Small intestine (tissue), 7 donors: ENCODE results near the gene DDX56. TPM values are rescaled to one million over a fixed set of nuclear protein-coding genes. Genes with fewer than 3 reads are reported as not detected.

ENCODE experiments used
- DNase-seq, 2 donors: peaks; one replicate each; pipeline versions ENCODE4 v3.0.0 to v3.0.0-alpha.2; 2013
- FAIRE-seq: peaks from 2 replicates; lab custom pipeline; 2012; peaks lifted over from hg19 to GRCh38; lab: Jason Lieb, UNC
- H3K27ac ChIP-seq, 3 donors: one replicate each; pipeline ENCODE4 v1.5.1; 2013; ENCODE audit warnings: low read length in 2 of 3, mild to moderate bottlenecking in 2 of 3, control low read depth in 1 of 3, inconsistent platforms in 1 of 3, low read depth in 1 of 3, moderate library complexity in 1 of 3
- H3K27me3 ChIP-seq, 3 donors: one replicate each; pipeline ENCODE4 v1.6.1; 2013; ENCODE audit warnings: low read length in 3 of 3, inconsistent platforms in 1 of 3; ENCODE audit not compliant: control insufficient read depth in 3 of 3, insufficient read depth in 3 of 3
- H3K36me3 ChIP-seq, 3 donors: one replicate each; pipeline ENCODE4 v1.6.1; 2013; ENCODE audit warnings: low read length in 3 of 3, inconsistent platforms in 1 of 3, low read depth in 1 of 3, mild to moderate bottlenecking in 1 of 3, moderate library complexity in 1 of 3; ENCODE audit not compliant: control insufficient read depth in 3 of 3, insufficient read depth in 2 of 3
- H3K4me1 ChIP-seq, 3 donors: one replicate each; pipeline ENCODE4 v1.6.1; 2013; ENCODE audit warnings: low read length in 2 of 3, inconsistent platforms in 1 of 3, low read depth in 1 of 3, mild to moderate bottlenecking in 1 of 3, moderate library complexity in 1 of 3; ENCODE audit not compliant: control insufficient read depth in 3 of 3, insufficient read depth in 2 of 3
- H3K4me3 ChIP-seq, 3 donors: one replicate each; pipeline ENCODE4 v1.5.1; 2013; ENCODE audit warnings: low read length in 3 of 3, control low read depth in 1 of 3, inconsistent platforms in 1 of 3, low read depth in 1 of 3, mild to moderate bottlenecking in 1 of 3, moderate library complexity in 1 of 3
- H3K9me3 ChIP-seq, 2 donors: one replicate each; pipeline ENCODE4 v1.6.1; 2013; ENCODE audit warnings: low read depth in 1 of 2, low read length in 1 of 2; ENCODE audit not compliant: control insufficient read depth in 2 of 2, insufficient read depth in 1 of 2
- WGBS, 3 donors: extraction: QIAGEN DNeasy Blood & Tissue Kit; methylation state at CpG; one replicate each; pipeline ENCODE4 v1.1.7; 2013; 5-methylcytosine and 5-hydroxymethylcytosine counted together
- polyA plus RNA-seq, 4 donors: library from polyadenylated mRNA; stranded (reverse) in 3 of 4; unstranded in 1 of 4; fragments of 200-250 nt in 3 of 4; fragments of 120-200 nt in 1 of 4; gene quantifications; one replicate each; pipeline versions ENCODE4 v1.2.1 to v1.2.3, GENCODE V29; 2013
- donor health status: healthy with polysubstance abuse.
- donor health status: control.
- donor health status: control.
- donor health status: Bipolar disorder and iron deficiency.
- donor health status: healthy.

Gene DDX56
- polyA plus RNA-seq, 4 donors = 62.2 to 359 (median 207) TPM

GRCh38 chr7:44617225-44617890, 43.6 kb upstream of the DDX56 start:
- FAIRE-seq (no peak), DNase-seq (peak; percentile 54 to 77)
- Histone ChIP-seq H3K27ac (peak overlapping the region in 2 of 3 donors; percentile 44 to 98), H3K4me3 (no peak overlapping the region), H3K36me3 (peaks cover 0 to 31% (median 4%) of the 10 kb centered on the region in 3 donors), H3K4me1 (peaks cover 11 to 61% (median 21%) of the 10 kb centered on the region in 3 donors), H3K27me3 (no peaks in the 10 kb centered on the region), H3K9me3 (no peaks in the 10 kb centered on the region)
- 15 to 53% (median 16%) methylated on average over 2 of the region's 2 CpGs for WGBS, 3 donors

- no peaks in the 10 kb centered on the region for H3K27me3 ChIP-seq
- DNase-seq (no peak), FAIRE-seq (no peak)
- no peaks in the 10 kb centered on the region for H3K9me3 ChIP-seq
- peak overlapping the region in 1 of 3 donors; percentile 98 for H3K27ac ChIP-seq
- peaks cover 0 to 33% (median 4%) of the 10 kb centered on the region in 3 donors for H3K36me3 ChIP-seq
- H3K4me1 ChIP-seq = peaks cover 11 to 54% (median 21%) of the 10 kb centered on the region in 3 donors
- 83 to 89% (median 87%) methylated on average over 12 of the region's 12 CpGs for WGBS, 3 donors
- no peak overlapping the region for H3K4me3 ChIP-seq
Observed at GRCh38 chr7:44616545-44616944, 42.8 kb upstream of the DDX56 start.

- 61 to 78% (median 70%) methylated on average over 5 of the region's 5 CpGs for WGBS, 3 donors
- peak overlapping the region; percentile 76 to 94 (median 92) for H3K27ac ChIP-seq
- peaks cover 0 to 28% (median 4%) of the 10 kb centered on the region in 3 donors for H3K36me3 ChIP-seq
- DNase-seq (no peak), FAIRE-seq (no peak)
- H3K4me3 ChIP-seq = no peak overlapping the region
- peaks cover 9 to 51% (median 21%) of the 10 kb centered on the region in 3 donors for H3K4me1 ChIP-seq
- no peaks in the 10 kb centered on the region for H3K27me3 ChIP-seq
- no peaks in the 10 kb centered on the region for H3K9me3 ChIP-seq
Observed at GRCh38 chr7:44615793-44616192, 42.1 kb upstream of the DDX56 start.

- WGBS, 3 donors = 14 to 46% (median 40%) methylated on average over 2 of the region's 2 CpGs
- Histone ChIP-seq H3K9me3 (no peaks in the 10 kb centered on the region), H3K4me3 (no peak overlapping the region), H3K27ac (peak overlapping the region; percentile 76 to 94 (median 92)), H3K4me1 (peaks cover 9 to 46% (median 21%) of the 10 kb centered on the region in 3 donors), H3K36me3 (peaks cover 0 to 28% (median 4%) of the 10 kb centered on the region in 3 donors), H3K27me3 (no peaks in the 10 kb centered on the region)
- FAIRE-seq (no peak), DNase-seq (peak; percentile 95 to 99)
Observed at GRCh38 chr7:44615149-44615611, 41.5 kb upstream of the DDX56 start.

GRCh38 chr7:44609829-44610228, 36.1 kb upstream of the DDX56 start:
- Histone ChIP-seq H3K4me1 (peaks cover 0 to 5% (median 3%) of the 10 kb centered on the region in 3 donors), H3K27me3 (no peaks in the 10 kb centered on the region), H3K9me3 (no peaks in the 10 kb centered on the region), H3K4me3 (no peak overlapping the region), H3K36me3 (peaks cover 0 to 27% (median 0%) of the 10 kb centered on the region in 3 donors), H3K27ac (peak overlapping the region in 1 of 3 donors; percentile 32)
- 81 to 88% (median 86%) methylated on average over 3 of the region's 3 CpGs for WGBS, 3 donors
- FAIRE-seq (no peak), DNase-seq (no peak)

- H3K4me1 ChIP-seq = peaks cover 0 to 3% (median 0%) of the 10 kb centered on the region in 3 donors
- H3K9me3 ChIP-seq = no peaks in the 10 kb centered on the region
- H3K27me3 ChIP-seq = no peaks in the 10 kb centered on the region
- 72 to 87% (median 76%) methylated on average over 13 to 14 of the region's 14 CpGs for WGBS, 3 donors
- FAIRE-seq = no peak
- H3K27ac ChIP-seq = peak overlapping the region in 1 of 3 donors; percentile 4
- peaks cover 0 to 27% (median 0%) of the 10 kb centered on the region in 3 donors for H3K36me3 ChIP-seq
- peak overlapping the region in 1 of 3 donors; percentile 10 for H3K4me3 ChIP-seq
- no peak for DNase-seq
Observed at GRCh38 chr7:44608916-44609648, 35.4 kb upstream of the DDX56 start.

- peak overlapping the region; percentile 26 to 95 (median 80) for H3K4me3 ChIP-seq
- peak in 1 of 2 donors; percentile 40 for DNase-seq
- H3K9me3 ChIP-seq = no peaks in the 10 kb centered on the region
- H3K27ac ChIP-seq = peak overlapping the region; percentile 97 to 99 (median 99)
- H3K36me3 ChIP-seq = peaks cover 0 to 11% (median 0%) of the 10 kb centered on the region in 3 donors
- peaks cover 0 to 3% (median 0%) of the 10 kb centered on the region in 3 donors for H3K4me1 ChIP-seq
- FAIRE-seq = no peak
- no peaks in the 10 kb centered on the region for H3K27me3 ChIP-seq
- 43 to 45% (median 44%) methylated on average over 35 of the region's 35 CpGs for WGBS, 3 donors
Observed at GRCh38 chr7:44607141-44608068, 33.7 kb upstream of the DDX56 start.
